GM19397 (cell line): Measurements from ENCODE around the gene ATP6V1A.
A peak's percentile ranks its signal among the peaks of the same experiment; 100 is the strongest.

Experiments
- ATAC-seq: cut with Tn5 transposase; IDR thresholded peaks from one replicate; pipeline ENCODE4 v1.9.1; 2021; ENCODE audit warnings: mild to moderate bottlenecking, moderate library complexity; ENCODE audit not compliant: unreplicated experiment

The ATP6V1A gene

GRCh38 chr3:113746548-113747282, at the start of gene ATP6V1A:
ATP6V1A (plus strand) TSS chr3:113747035; CDS start chr3:113778754, 31,719 bp downstream.
- peak; percentile 35 for ATAC-seq

DNA sequence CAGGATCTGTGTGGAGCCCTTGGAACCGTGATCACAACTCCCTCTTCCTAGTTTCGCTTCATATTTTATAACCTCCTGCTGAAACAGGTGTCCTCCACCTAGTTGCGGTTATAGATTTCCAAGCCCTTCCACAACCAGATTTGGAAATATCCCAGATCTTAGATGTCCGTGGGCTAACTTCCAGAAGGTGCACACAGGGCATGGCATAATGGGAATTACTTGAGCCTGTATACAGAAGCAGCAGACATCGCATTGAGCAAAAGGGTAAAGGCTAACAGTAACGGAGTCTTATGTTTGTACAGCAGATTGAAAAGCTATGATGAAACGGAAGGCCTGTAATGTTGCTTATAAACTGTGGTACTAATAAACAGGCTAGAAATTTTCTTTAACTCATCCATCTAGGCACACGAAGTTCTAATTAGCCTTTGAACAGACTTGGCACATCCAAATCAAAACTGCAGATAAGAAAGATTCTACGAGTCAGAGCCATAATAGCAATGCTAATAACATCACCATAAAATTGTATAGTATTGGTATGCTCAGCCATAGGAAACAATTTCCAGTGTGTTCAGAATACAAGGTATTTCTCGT, 49.2 kb upstream of the ATP6V1A start:
- no peak for ATAC-seq

GRCh38 chr3:113698213-113698742, 48.6 kb upstream of the ATP6V1A start:
- ATAC-seq: no peak

DNA sequence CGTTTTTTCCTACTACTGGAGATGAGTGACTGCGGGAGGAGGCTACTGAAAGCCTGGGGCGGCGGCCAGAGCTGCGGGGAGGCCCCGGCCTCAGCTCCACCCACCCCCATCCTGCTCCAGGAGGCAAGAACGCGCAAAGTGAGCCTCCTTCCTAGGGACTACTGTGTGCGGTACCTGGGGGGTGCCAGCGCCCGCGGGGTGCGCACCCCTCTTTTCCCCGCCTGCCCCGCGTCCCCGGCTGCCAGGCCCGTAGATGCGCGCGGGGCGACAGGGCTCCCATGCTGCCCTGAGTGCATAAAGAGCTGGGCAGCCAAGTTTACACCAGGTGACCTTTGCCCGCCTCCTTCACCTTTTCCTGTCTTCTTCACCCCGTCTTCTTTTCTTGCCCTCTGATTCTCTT, 47.9 kb upstream of the ATP6V1A start:
- no peak for ATAC-seq

DNA sequence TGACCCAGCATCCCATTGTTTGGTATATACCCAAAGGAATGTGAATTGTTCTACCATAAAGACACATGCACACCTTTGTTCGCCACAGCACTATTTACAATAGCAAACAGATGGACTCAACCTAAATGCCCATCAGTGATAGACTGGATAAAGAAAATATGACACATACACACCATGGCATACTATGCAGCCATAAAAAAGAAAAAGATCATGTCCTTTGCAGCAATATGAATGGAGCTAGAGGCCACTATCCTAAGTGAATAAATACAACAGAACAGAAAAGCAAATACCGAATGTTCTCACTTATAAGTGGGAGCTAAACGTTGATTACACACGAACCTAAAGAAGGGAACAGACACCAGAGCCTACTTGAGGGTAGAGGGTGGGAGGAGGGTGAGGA, 39.0 kb upstream of the ATP6V1A start:
- ATAC-seq: no peak

DNA sequence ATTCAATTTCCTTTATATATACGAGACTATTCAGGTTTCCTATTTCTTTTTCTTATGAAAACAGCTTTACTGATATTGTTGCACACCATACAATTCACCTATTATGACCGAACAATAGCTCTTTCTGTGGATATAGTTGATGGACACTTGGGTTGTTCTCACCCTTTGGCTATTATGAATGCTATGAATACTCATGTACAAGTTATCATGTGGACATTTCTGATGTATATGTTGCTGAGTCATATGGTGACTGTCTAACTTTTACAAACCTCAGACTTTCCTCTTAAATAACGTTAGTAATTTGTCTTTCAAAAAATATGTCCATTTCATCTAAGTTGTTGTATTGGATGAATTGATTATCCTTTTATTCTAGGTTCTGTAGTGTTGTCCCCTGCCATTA, 34.7 kb upstream of the ATP6V1A start:
- ATAC-seq: no peak

DNA sequence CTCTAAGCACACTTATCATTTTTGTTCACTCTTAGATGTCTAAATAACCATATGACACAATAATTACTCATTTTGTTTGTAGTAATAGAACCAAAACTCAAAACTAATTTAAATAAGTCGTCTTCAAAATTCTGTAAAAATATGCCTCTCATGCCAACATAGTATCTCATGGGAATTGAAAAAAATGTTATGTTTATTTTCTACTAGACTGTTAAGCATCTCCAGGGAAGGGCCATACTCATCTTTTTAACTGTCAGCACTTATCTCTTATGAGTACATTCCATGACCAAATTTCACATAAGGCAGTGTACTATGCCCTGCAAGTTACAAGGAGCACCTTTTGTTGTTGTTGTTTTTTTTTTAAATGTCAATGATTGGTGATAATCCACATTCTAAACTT, 32.1 kb upstream of the ATP6V1A start:
- ATAC-seq: no peak

- no peak for ATAC-seq
Observed at GRCh38 chr3:113717308-113717707, 29.5 kb upstream of the ATP6V1A start.

GRCh38 chr3:113717818-113718217, 29.0 kb upstream of the ATP6V1A start:
- no peak for ATAC-seq

GRCh38 chr3:113719294-113719693, 27.5 kb upstream of the ATP6V1A start:
- no peak for ATAC-seq

- ATAC-seq: no peak
Observed at GRCh38 chr3:113719758-113720157, 27.1 kb upstream of the ATP6V1A start.

DNA sequence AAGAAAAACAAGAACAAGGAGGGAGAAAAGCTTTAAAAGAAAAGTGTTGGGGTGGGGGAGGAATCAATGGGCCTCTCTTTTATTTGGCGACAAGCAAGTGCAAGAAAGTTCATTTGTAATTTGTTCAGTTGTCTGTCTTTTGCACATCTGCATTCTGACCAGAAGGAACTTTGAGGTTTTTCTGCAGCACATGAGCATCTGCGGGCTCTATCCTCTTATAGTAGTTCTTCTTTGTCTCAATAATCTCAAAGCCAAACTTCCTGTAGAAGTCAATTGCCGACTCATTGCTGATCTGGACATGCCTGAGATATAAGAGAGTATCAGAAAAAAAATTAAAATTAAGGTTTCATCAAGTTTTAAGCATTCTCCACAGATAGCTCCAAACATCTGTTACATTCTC, 25.2 kb upstream of the ATP6V1A start:
- ATAC-seq: no peak

DNA sequence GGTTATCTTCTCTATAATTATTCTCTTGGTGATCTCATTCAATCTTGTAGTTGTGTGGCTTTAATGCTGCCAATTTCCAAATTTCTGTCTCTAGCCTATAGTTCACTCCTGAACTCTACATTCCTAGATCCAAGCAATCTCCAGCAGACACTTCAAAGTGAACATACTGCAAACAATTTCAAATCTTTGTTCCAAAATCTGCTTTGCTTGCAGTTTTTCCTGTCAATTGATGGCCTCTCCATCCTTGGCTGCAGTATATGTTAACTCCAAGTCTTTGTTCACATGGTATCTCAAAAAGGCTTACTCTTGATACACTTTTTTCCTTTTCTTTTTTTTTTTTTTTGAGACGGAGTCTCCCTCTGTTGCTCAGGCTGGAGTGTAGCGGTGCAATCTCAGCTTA, 18.2 kb upstream of the ATP6V1A start:
- ATAC-seq: no peak

DNA sequence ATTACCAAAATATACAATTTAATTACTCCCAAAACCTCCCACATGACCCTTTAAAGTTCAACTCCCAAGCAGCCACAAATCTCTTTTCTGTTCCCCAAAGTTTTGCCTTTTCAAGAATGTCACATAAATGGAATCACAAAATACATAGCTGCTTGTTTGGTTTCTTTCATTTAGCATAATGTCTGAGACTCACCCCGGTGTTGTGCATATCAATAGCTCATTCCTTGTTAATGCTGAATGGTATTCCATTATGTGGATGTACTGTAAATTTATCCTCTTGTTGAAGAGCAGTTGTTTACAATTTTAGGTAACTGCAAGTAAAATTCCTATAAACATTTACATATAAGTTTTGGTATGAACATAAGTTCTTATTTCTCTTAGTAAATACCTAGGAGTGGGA, 16.3 kb upstream of the ATP6V1A start:
- no peak for ATAC-seq

- no peak for ATAC-seq
Observed at GRCh38 chr3:113731694-113732093, 15.1 kb upstream of the ATP6V1A start.

DNA sequence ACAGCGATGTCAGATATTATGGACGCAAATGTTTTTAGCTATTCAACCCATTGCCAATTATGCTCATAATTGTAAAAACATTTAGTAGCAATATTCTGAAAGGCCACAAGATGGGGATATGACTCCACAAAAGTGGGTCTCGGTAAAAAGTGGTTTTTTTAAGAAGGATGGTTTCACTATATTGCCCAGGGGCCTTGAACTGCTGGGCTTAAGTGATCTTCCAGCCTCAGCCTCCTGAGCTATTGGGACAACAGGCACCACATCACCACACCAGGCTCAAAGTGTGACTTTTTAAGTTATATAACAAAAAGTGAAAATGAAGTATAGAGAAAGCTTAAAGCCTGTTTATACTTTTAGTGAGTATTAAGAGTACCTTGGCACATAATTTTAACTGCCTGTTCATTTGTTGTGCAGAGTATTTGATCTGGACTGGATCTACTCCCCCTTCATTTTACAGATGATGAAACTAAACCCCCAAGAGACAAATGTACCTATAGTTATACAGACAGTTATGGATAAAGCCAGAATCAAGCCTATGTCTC, 10.2 kb upstream of the ATP6V1A start:
- ATAC-seq: no peak

GRCh38 chr3:113741086-113741485, 5.7 kb upstream of the ATP6V1A start:
- no peak for ATAC-seq

GRCh38 chr3:113741620-113742019, 5.2 kb upstream of the ATP6V1A start:
- no peak for ATAC-seq

DNA sequence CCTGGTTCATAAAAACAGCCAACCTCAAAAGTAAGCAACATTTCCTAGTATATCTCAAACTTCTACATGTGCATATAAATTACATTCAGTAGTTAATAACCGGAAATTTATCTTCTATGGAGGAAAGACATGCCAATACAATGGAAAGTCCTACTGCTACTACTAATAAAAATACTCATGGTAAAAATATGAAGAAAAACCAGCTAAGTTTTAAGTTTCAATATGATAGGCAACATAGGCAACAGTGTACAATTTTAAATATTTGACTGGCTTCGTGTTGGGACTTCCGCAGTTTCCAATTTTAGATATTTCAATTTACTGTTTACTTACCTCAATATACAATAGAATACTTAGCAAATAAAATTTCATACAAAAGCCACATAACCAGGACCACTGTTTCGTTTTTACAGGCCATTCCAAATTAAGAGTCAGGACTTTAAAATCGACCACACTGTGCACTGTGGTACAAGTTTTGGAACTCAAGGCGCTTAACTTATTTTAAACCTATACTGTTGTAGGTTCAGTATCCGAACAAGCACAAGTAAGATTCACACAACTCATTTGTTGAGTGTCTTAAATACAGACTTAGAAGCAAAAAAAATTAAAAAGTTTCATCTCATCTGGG, 3.7 kb upstream of the ATP6V1A start:
- no peak for ATAC-seq

GRCh38 chr3:113744941-113745755, 1.7 kb upstream of the ATP6V1A start:
- peak; percentile 48 for ATAC-seq
